Lower leg skin (tissue), 3 donors: Measurements from ENCODE around the gene FOXO6.

ENCODE experiments used
- POLR2A ChIP-seq, 2 donors: fragments of 450-650 bp; IDR thresholded peaks; one replicate each; pipeline ENCODE4 v1.6.1; 2016 to 2017; ENCODE audit warnings: antibody characterized with exemption in 2 of 2, mild to moderate bottlenecking in 1 of 2, moderate library complexity in 1 of 2
- TF ChIP-seq, protein P1 (sequence below), 3 donors: fragments of 450-650 bp; IDR thresholded peaks; one replicate each; pipeline ENCODE4 v1.5.1; 2016; ENCODE audit warnings: antibody characterized with exemption in 3 of 3, mild to moderate bottlenecking in 3 of 3, moderate library complexity in 2 of 3

DNA sequence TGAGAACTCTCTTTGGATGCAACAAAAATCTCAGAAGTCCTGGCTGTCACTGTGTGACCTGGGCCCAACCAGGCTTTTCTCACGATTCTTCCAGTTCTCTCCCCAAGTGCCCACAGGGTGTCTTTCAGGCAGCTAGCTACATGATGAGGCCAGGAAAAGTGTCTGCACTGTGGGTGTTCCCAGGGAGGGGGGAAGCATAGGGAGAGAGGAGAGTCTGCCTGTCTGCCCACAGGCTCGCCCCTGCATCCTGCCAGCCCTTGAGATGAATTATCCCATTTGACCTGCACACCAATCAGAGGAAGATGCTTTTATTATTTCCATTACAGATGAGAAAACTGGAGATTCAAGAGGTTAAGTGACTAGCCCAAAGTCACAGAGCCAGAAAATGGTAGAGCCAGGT is 27.8 kb downstream of the FOXO6 start:
- TF ChIP-seq, protein P1, sequence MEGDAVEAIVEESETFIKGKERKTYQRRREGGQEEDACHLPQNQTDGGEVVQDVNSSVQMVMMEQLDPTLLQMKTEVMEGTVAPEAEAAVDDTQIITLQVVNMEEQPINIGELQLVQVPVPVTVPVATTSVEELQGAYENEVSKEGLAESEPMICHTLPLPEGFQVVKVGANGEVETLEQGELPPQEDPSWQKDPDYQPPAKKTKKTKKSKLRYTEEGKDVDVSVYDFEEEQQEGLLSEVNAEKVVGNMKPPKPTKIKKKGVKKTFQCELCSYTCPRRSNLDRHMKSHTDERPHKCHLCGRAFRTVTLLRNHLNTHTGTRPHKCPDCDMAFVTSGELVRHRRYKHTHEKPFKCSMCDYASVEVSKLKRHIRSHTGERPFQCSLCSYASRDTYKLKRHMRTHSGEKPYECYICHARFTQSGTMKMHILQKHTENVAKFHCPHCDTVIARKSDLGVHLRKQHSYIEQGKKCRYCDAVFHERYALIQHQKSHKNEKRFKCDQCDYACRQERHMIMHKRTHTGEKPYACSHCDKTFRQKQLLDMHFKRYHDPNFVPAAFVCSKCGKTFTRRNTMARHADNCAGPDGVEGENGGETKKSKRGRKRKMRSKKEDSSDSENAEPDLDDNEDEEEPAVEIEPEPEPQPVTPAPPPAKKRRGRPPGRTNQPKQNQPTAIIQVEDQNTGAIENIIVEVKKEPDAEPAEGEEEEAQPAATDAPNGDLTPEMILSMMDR (IDR thresholded peaks at IDR 0.05), result no peak
- no peak for TF ChIP-seq POLR2A (IDR thresholded peaks at IDR 0.05)
